LNCaP clone FGC (cell line): ENCODE measurements around the gene KIF5C.

Experiments
- DNase-seq: peaks from one replicate; pipeline ENCODE4 v3.0.0-alpha.2; 2011; ENCODE audit warnings: low read depth
- H3K4me3 ChIP-seq: 2 replicates; pipeline ENCODE4 v1.5.1; 2011; ENCODE audit warnings: mild to moderate bottlenecking, low read depth, low read length, control low read depth
- CTCF ChIP-seq: IDR thresholded peaks from 2 replicates; pipeline ENCODE4 v1.5.1; 2012; ENCODE audit warnings: mild to moderate bottlenecking; ENCODE audit not compliant: control insufficient read depth, insufficient read depth; ENCODE audit errors: extremely low read depth

The KIF5C gene

GRCh38 chr2:148943097-148943496, 68.1 kb downstream of the KIF5C start:
- DNase-seq: no peak
- no peak for TF ChIP-seq CTCF
- no peak overlapping the region for H3K4me3 ChIP-seq

- no peak overlapping the region for H3K4me3 ChIP-seq
- DNase-seq: no peak
- no peak for TF ChIP-seq CTCF
These were observed 69.5 kb downstream of the KIF5C start for GRCh38 chr2:148944536-148944935.

GRCh38 chr2:148947299-148947698, 72.3 kb downstream of the KIF5C start:
- no peak for DNase-seq
- no peak for TF ChIP-seq CTCF
- no peak overlapping the region for H3K4me3 ChIP-seq

- H3K4me3 ChIP-seq: no peak overlapping the region
- no peak for DNase-seq
- TF ChIP-seq CTCF: no peak
These were observed 73.8 kb downstream of the KIF5C start for GRCh38 chr2:148948868-148949267.

- H3K4me3 ChIP-seq: no peak overlapping the region
- DNase-seq: no peak
- no peak for TF ChIP-seq CTCF
These were observed 74.3 kb downstream of the KIF5C start for GRCh38 chr2:148949348-148949747.

GRCh38 chr2:148952621-148953020, 77.6 kb downstream of the KIF5C start:
- no peak overlapping the region for H3K4me3 ChIP-seq
- no peak for TF ChIP-seq CTCF
- no peak for DNase-seq

GRCh38 chr2:148953426-148953825, 78.4 kb downstream of the KIF5C start:
- no peak for DNase-seq
- TF ChIP-seq CTCF: no peak
- no peak overlapping the region for H3K4me3 ChIP-seq
